ENCODE results near the gene MIDN. TPM values are rescaled to one million over a fixed set of nuclear protein-coding genes. Genes with fewer than 3 reads are reported as not detected.
A peak's percentile ranks its signal among the peaks of the same experiment; 100 is the strongest.

MIDN gene
- total RNA-seq, 2 experiments from 2014 or later = 50.1 to 52.9 TPM

GRCh38 chr19:1214299-1214861, 34.0 kb upstream of the MIDN start:
- Mint-ChIP-seq H3K9me3 (no peaks in the 10 kb centered on the region), H3K27ac (peak overlapping the region; percentile 98), H3K36me3 (ENCODE audit: low read depth) (peaks cover 15% of the 10 kb centered on the region), H3K4me3 (peak overlapping the region; percentile 79), H3K27me3 (ENCODE audit: low read depth) (no peaks in the 10 kb centered on the region), H3K4me1 (ENCODE audit: low read depth) (peaks cover 38% of the 10 kb centered on the region)
- CTCF ChIA-PET = interaction anchor here (0.7 to 2.2 kb wide), 3 partner anchors 9 to 26 kb away, joined by 3 to 11 read pairs (median 3); no protein-coding TSS in a partner anchor
- intact Hi-C loops (cut with micrococcal nuclease) = loop anchor here (2.0 kb wide), 1 partner anchor 26 kb away; the partner anchor contains the start of gene ATP5F1D
- DNase-seq = no peak

- H3K36me3 Mint-ChIP-seq (ENCODE audit: low read depth) = peaks cover 12% of the 10 kb centered on the region
- DNase-seq = no peak
- peaks cover 32% of the 10 kb centered on the region for H3K4me1 Mint-ChIP-seq (ENCODE audit: low read depth)
- H3K9me3 Mint-ChIP-seq = no peaks in the 10 kb centered on the region
- H3K27me3 Mint-ChIP-seq (ENCODE audit: low read depth) = no peaks in the 10 kb centered on the region
- intact Hi-C loops (cut with micrococcal nuclease) = loop anchor here (2.0 kb wide), 1 partner anchor 26 kb away; the partner anchor contains the start of gene ATP5F1D
- no peak overlapping the region for H3K4me3 Mint-ChIP-seq
- no peak overlapping the region for H3K27ac Mint-ChIP-seq
- CTCF ChIA-PET = interaction anchor here (1.1 to 2.2 kb wide), 2 partner anchors 8 to 12 kb away, joined by 3 to 11 read pairs; no protein-coding TSS in a partner anchor
These were observed 33.3 kb upstream of the MIDN start for GRCh38 chr19:1214862-1215731.

GRCh38 chr19:1216756-1217155, 31.6 kb upstream of the MIDN start:
- no peak for DNase-seq
- Mint-ChIP-seq H3K4me3 (no peak overlapping the region), H3K9me3 (no peaks in the 10 kb centered on the region)

GRCh38 chr19:1217366-1217765, 31.0 kb upstream of the MIDN start:
- no peaks in the 10 kb centered on the region for H3K9me3 Mint-ChIP-seq
- no peak overlapping the region for H3K4me3 Mint-ChIP-seq
- CTCF ChIA-PET = interaction anchor here (0.8 to 1.2 kb wide), 2 partner anchors 123 to 203 kb away, joined by 5 read pairs; no protein-coding TSS in a partner anchor
- intact Hi-C loops (cut with micrococcal nuclease) = no loop called here
- H3K27ac Mint-ChIP-seq = no peak overlapping the region
- H3K4me1 Mint-ChIP-seq (ENCODE audit: low read depth) = peaks cover 20% of the 10 kb centered on the region
- H3K27me3 Mint-ChIP-seq (ENCODE audit: low read depth) = no peaks in the 10 kb centered on the region
- DNase-seq = no peak
- H3K36me3 Mint-ChIP-seq (ENCODE audit: low read depth) = peaks cover 9% of the 10 kb centered on the region

More at GRCh38 chr19:1216756-1217155, 31.6 kb upstream of the MIDN start:
- Mint-ChIP-seq H3K4me1 (ENCODE audit: low read depth) (peaks cover 21% of the 10 kb centered on the region), H3K36me3 (ENCODE audit: low read depth) (peaks cover 10% of the 10 kb centered on the region), H3K27me3 (ENCODE audit: low read depth) (no peaks in the 10 kb centered on the region), H3K27ac (no peak overlapping the region)
- intact Hi-C loops (cut with micrococcal nuclease) = no loop called here
- CTCF ChIA-PET = interaction anchor here (0.6 to 1.2 kb wide), 3 partner anchors 103 to 202 kb away, joined by 3 to 5 read pairs (median 5); no protein-coding TSS in a partner anchor

GRCh38 chr19:1218751-1219567, 29.4 kb upstream of the MIDN start:
- Mint-ChIP-seq H3K4me1 (ENCODE audit: low read depth) (peaks cover 10% of the 10 kb centered on the region), H3K36me3 (ENCODE audit: low read depth) (no peaks in the 10 kb centered on the region), H3K4me3 (no peak overlapping the region), H3K9me3 (no peaks in the 10 kb centered on the region), H3K27me3 (ENCODE audit: low read depth) (no peaks in the 10 kb centered on the region), H3K27ac (no peak overlapping the region)
- no peak for DNase-seq
- intact Hi-C loops (cut with micrococcal nuclease) = no loop called here
- CTCF ChIA-PET = interaction anchor here (1.1 kb wide), 1 partner anchor 24 kb away, joined by 3 read pairs; no protein-coding TSS in a partner anchor

- H3K9me3 Mint-ChIP-seq = no peaks in the 10 kb centered on the region
These were observed 28.5 kb upstream of the MIDN start for GRCh38 chr19:1219786-1220476.

GRCh38 chr19:1220477-1220930, 27.9 kb upstream of the MIDN start:
- no peak for DNase-seq
- intact Hi-C loops (cut with micrococcal nuclease) = no loop called here

More at GRCh38 chr19:1219786-1220476, 28.5 kb upstream of the MIDN start:
- CTCF ChIA-PET = interaction anchor here (0.9 kb wide), 1 partner anchor 104 kb away, joined by 3 read pairs; no protein-coding TSS in a partner anchor
- H3K4me1 Mint-ChIP-seq (ENCODE audit: low read depth) = peaks cover 6% of the 10 kb centered on the region
- no peak overlapping the region for H3K27ac Mint-ChIP-seq
- DNase-seq = no peak
- H3K27me3 Mint-ChIP-seq (ENCODE audit: low read depth) = no peaks in the 10 kb centered on the region
- H3K36me3 Mint-ChIP-seq (ENCODE audit: low read depth) = no peaks in the 10 kb centered on the region
- intact Hi-C loops (cut with micrococcal nuclease) = no loop called here
- H3K4me3 Mint-ChIP-seq = no peak overlapping the region

GRCh38 chr19:1220976-1221903, 27.1 kb upstream of the MIDN start:
- no peak overlapping the region for H3K4me3 Mint-ChIP-seq
- intact Hi-C loops (cut with micrococcal nuclease) = no loop called here
- H3K36me3 Mint-ChIP-seq (ENCODE audit: low read depth) = no peaks in the 10 kb centered on the region
- CTCF ChIA-PET = interaction anchor here (0.5 to 1.5 kb wide), 4 partner anchors 23 to 277 kb away, joined by 3 to 5 read pairs (median 4); no protein-coding TSS in a partner anchor
- no peaks in the 10 kb centered on the region for H3K27me3 Mint-ChIP-seq (ENCODE audit: low read depth)
- DNase-seq = no peak
- no peaks in the 10 kb centered on the region for H3K9me3 Mint-ChIP-seq
- H3K4me1 Mint-ChIP-seq (ENCODE audit: low read depth) = peaks cover 2% of the 10 kb centered on the region
- H3K27ac Mint-ChIP-seq = no peak overlapping the region

More at GRCh38 chr19:1220477-1220930, 27.9 kb upstream of the MIDN start:
- H3K27me3 Mint-ChIP-seq (ENCODE audit: low read depth) = no peaks in the 10 kb centered on the region
- no peak overlapping the region for H3K4me3 Mint-ChIP-seq
- H3K36me3 Mint-ChIP-seq (ENCODE audit: low read depth) = no peaks in the 10 kb centered on the region
- peaks cover 4% of the 10 kb centered on the region for H3K4me1 Mint-ChIP-seq (ENCODE audit: low read depth)
- no peak overlapping the region for H3K27ac Mint-ChIP-seq
- H3K9me3 Mint-ChIP-seq = no peaks in the 10 kb centered on the region
- CTCF ChIA-PET = interaction anchor here (0.9 to 1.5 kb wide), 2 partner anchors 24 to 104 kb away, joined by 3 to 5 read pairs; no protein-coding TSS in a partner anchor

GRCh38 chr19:1221904-1222255, 26.5 kb upstream of the MIDN start:
- Mint-ChIP-seq H3K27me3 (ENCODE audit: low read depth) (no peaks in the 10 kb centered on the region), H3K27ac (no peak overlapping the region), H3K36me3 (ENCODE audit: low read depth) (no peaks in the 10 kb centered on the region), H3K4me3 (no peak overlapping the region), H3K9me3 (no peaks in the 10 kb centered on the region), H3K4me1 (ENCODE audit: low read depth) (no peaks in the 10 kb centered on the region)
- intact Hi-C loops (cut with micrococcal nuclease) = no loop called here
- DNase-seq = no peak
- CTCF ChIA-PET = interaction anchor here (0.5 to 1.5 kb wide), 3 partner anchors 22 to 278 kb away, joined by 3 to 5 read pairs (median 5); no protein-coding TSS in a partner anchor

- Mint-ChIP-seq H3K4me1 (ENCODE audit: low read depth) (no peaks in the 10 kb centered on the region), H3K36me3 (ENCODE audit: low read depth) (peaks cover 3% of the 10 kb centered on the region), H3K9me3 (no peaks in the 10 kb centered on the region), H3K27me3 (ENCODE audit: low read depth) (no peaks in the 10 kb centered on the region), H3K27ac (no peak overlapping the region), H3K4me3 (no peak overlapping the region)
- intact Hi-C loops (cut with micrococcal nuclease) = no loop called here
- CTCF ChIA-PET = interaction anchor here (2.3 kb wide), 1 partner anchor 9 kb away, joined by 11 read pairs; no protein-coding TSS in a partner anchor
- no peak for DNase-seq
These were observed 26.0 kb upstream of the MIDN start for GRCh38 chr19:1222394-1222793.
